GM19397 (cell line): ENCODE results near the gene CELF2.
A peak's percentile ranks its signal among the peaks of the same experiment; 100 is the strongest.

ENCODE experiments used
- ATAC-seq: cut with Tn5 transposase; IDR thresholded peaks from one replicate; pipeline ENCODE4 v1.9.1; 2021; ENCODE audit warnings: mild to moderate bottlenecking, moderate library complexity; ENCODE audit not compliant: unreplicated experiment

CELF2 gene

DNA sequence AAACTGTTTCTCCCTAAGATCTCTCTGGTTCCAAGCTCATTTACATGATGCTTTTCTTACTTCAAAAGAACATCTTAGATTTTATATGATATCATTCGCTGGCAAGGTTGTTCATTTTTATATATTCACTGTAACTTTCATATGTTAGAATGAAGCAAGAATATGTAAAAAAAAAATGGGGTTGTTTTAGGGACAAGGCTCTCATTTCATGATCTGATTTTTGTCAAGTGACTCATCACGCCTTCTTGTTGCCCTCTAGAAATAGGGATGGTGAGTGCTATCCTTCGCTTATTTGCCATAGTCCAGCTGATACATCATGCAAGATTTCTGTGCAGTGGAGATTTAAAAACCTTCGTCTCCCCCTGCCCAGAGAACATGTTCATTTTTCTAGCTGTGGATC is 14.0 kb upstream of the CELF2 start:
- ATAC-seq = no peak

DNA sequence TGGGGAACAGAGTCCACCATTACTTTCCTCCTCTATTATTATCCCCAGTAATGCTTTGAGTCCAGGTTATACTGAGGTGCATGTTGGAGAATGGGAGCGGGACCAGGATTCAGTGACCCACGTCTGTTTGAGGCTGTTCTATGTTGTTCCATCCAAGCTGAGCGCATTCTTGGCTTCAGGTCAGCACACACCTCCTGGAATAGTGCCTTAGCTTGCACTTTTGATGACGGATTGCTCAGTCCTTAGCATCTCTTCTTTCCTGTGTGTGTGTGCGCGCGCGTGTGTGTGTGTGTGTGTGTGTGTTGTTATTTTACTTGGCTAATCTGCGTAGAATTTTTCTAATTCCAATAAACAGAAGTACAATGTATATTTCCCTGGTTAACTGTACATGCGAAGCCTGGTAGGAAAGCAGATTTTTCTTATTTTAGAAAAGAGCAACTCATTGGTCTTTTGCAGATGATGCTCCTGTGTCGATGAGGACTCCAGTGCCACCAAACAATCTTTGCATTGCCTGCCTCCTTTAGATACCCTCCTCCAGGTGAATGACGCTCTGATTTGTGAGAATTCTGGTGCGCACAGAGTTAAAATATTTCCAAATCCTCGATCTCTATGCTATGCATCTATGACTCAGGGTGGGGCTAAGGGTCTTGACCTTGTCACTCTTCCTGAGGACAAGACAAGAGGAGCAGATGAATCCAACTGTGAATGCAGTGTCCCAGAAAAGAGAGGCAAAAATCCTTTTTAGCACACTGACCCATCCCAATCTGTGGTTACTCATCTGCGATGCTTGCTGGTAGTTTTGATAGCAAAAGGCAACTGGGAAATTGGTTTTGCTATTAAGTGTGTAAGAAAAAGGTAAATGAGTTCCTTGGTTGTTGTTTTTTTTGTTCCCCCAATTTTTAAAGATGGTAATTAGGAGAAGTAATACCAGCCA is 13.3 kb upstream of the CELF2 start:
- ATAC-seq = no peak

DNA sequence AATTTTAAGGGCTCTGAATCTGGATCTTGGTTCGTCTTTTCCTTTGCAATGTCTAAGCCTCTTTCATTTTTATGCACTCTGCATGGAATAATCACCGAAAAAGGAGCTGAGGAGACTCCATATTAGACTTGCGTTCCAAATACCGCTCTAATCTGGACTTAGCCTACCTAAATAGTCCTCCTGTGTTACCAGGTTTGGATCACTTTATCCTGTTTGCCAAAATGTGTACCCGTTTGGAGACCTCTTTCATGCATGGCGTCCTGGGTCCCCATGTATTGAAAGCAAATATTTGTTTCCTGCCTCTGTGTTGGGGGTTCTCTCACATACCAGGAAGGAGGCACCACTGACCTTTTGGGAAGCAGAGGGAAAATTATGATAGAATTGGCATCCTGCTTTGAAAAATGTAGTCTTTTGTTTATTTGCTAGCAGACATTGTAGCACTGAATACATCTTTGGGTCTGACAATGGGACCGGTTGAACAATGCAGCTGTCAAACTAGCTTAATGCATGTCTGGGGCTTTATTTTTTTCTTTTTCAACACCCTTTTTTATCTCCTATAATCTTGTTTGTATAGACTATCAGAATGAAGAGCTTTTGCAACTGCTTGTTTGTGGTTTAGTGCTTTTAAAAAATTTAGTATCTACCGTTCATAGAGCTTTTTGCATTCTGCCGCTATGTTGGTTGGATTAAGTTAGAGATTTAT is 11.8 kb upstream of the CELF2 start:
- no peak for ATAC-seq

DNA sequence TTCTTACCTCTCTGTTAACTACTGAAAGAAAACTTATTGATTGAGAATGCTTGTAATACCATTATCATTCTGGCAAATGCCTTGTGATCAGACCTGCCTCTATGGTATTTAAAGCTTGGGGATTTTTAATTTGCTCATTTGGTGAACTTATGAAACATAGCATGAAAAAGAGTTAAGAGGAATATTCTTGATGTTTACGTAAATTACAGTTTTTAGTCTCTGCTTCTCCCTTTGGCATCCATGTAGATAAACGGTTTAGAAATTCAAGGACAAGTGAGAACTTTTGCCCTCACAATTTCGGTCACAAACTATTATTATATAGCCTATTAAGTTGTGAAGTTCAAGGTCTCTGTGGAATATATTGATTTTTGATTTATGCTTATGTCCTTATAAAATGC is 11.2 kb upstream of the CELF2 start:
- no peak for ATAC-seq

DNA sequence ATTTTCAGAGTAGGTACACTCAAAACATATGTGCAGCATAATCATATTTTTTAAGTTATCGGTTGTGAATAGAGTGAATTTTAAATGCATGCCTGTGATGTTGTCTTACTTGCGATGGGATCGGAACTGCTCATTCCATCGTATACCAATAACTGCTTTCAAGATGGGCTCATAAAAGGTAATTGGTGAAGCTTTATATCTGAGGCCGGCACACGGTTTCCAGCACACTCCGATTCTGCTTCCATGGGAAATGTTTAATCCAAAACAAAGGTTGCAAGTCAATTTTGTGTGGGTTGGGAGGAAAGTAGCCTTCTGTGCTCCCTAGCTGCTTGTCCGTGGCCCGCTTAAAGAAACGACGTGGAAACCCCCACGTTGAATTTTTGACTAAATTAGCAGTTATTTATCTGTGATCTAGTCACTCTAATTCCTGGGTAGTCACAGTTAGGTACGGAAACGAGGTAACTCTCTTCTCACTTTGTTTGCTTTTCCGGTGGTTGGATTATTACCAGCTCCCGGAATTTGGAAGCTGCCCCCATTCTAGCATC is 10.1 kb upstream of the CELF2 start:
- no peak for ATAC-seq

DNA sequence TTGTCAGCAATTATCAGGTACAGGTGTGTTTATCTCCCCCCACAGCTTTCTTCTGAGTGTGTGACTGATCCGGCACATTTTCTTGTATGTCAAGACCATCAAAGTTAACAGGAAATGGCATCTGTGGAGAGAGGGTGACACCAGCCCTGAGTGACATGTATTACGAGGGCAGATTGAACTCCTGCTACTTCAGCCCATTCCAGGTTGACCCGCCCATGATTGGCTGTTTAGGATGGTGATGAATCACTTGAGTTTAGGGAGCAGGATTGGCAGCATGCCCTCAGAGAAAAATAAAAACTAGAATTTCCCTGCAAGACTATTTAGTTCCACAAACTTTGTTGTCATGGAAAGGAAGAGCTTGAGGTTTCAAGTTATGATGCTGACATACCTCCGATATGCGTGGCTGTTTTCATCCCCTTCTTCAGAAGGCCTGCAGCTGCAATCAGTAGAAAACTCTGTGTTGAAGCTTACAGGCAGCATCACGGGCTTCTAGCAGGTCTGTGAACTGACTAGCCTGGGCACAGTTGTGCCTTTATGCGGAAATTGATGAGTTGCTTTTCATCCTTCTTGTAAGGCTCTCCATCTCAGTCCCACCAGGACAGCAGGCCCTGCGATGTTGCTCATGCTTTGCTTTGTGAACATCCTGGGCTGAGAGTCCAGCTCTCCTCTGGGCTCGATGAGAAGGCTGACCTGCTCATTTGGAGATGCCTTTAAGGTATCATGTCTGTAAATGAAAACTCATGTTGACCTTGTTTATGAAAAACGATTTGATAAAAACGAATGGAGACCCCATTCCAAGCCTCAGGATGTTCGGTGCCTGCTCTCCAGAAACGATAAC is 8.0 kb upstream of the CELF2 start:
- no peak for ATAC-seq

DNA sequence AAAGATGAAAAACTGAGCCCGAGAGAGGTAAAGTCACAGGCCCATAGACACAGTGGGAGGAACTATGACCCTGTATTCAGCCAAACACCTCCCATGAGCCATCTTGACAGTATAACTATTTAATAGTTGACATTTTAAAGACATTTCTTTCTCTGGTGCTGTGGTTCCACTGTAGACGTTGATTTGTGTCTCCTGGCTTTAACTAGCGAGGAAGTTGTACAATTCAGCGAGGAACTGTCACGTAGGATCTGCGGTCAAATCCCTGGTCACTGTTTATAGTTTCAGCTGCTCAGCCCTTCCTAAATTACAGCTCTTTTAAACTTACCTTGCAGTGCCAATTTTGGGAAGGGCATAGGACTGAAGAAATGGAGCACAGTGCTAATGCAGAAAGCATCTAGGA is 7.1 kb upstream of the CELF2 start:
- ATAC-seq = no peak

DNA sequence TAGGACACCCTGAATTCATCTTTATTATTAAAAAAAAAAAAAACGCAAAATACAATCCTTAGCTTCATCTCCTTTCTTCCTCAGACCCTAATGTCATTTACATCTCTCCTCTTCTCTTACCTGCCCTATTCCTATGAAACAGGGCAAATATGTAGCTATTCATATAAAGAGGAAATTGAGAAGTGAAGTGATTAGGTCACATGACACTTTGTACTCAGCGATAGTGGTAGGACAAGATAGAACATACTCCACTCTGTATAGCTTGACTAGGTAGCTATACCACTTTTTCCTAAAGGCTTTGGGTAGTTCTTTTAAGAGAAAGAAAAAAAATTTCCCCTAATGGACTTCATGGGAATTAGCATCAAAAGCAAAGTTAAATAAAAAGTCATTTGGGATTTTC is 6.2 kb upstream of the CELF2 start:
- no peak for ATAC-seq

DNA sequence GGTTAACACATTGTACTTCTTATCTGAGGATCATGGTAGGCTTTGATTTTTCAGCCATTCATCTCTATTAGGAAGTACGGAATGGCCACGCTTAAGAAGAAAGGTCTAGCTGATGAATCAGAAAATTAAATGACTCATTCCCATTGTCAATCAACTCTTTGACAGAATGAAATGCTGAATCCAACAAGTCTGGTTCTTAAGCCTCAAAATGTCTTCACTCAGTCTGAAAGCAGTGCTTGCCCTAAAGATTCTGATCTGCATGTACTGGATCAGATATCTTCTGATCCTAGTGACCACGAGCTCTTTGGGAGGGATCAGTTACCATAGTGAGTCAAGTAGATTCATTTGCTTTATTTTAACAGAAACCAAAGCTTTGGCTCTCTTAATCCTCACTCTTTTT is 5.7 kb upstream of the CELF2 start:
- ATAC-seq = no peak

DNA sequence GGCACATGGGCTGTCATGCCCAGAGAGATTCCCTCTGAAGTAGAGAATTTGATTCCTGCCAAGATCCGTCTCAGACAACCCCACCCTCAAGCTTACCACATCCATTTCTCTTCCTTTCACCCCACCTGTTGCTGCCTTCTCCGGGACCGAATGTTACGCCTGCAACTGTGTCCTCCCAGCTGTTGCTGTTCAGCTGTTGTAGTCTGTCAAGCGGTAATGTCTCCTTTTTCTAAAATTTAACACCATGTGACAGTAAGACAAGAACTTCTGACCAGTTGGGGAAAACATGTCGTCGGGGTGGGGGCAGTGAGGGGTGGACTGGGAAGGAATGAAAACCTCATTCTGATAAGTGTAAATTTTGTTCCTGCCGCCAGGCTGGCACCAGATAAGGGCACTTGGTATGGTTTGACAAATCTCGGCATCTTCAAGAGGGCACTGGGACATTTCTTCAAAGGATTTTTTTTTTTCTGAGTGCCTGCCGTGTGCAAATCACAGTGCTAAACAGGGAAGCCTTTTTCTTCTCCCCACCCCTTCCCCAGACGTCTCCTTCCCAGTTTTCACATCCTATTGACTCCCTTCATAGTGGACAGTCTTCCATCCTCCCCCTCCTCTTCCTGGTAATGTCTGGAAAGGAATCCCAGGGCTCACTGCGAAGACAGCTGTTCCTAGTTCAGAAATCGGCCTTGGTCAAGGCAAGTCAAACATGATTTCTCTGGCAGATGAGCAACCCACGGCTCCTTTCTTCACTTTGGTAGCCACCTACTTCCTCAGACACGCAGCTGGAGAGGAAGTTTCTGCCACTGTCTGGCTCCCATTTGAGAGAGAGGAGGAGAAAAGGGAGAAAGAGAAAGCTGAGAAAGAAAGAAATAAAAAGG is 5.0 kb upstream of the CELF2 start:
- ATAC-seq = no peak

DNA sequence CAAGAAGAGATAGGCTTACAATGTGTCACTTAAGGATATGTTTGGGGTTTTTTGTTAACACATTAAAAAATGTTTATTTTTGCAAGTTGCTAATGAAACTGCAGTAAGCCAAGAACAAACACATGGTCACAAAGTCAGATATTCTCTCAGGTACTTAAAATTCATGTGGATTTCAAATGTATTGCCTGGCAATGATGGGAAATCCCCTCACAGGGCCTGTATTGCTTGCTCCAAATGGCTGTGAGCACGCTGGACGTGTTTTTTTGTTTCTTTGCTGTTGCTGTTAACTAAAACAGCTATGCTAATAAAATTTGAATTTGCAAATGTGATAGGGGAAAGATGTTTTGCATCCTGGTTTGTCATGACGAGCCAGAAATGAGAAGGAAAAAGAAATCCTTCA is 3.8 kb upstream of the CELF2 start:
- ATAC-seq = no peak

DNA sequence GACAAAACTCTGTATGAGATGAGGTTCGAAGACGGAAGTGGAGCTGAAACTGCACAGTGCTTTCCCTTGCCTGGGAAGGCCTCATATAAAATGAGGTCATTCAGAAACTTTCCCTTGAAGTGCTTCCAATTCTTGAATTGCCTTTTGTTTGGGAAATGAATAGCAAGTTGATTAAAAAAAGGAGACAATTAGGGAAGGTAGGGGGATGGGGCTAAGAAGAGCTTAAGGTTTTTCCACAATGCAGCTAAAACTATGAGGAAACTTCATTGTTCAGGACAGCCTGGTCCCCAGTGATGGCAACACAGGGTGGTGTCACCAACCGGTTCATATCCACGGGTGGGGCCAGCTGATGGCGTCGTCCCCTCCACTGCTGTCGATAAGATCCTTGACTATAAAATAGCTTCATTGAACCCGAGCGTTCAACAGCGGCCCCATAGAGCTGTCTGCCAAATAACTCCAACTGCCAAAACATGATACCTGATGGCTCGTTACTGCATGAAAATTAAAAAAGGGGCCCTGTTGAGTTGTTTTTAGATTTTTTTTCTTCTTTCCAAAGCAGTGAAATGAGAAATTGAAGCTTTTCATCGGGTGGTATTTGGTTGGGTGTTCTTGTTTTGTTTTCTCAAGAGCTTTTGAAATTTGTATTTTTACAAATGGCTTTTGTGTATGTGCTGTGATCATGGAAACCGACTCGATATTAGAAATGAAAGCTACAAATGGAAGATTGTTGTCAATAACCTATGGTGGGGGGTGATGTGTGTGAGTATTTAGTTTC is 2.8 kb upstream of the CELF2 start:
- ATAC-seq = no peak

DNA sequence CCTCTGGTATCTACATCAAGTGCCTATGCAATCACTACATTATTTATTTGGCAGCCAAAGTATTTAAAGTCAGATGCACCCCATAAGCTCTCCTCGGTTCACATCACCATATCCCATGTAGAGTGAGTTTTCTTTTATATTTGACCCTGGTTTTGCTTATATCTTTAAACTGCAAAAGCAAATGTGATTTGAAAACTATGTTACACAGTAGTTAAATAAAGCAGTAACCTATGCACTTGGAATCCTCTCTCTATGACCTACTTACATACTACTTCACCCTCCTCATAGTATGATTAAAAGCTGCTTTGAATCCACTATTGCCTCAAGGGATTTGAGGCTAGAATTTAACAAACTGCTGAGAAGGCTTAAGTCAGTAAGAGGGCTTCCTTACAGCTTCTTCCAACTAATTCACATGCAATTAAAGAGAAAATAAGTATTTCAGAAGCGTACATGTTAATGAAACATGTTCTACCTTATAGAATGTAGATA is 2.2 kb upstream of the CELF2 start:
- ATAC-seq = no peak

DNA sequence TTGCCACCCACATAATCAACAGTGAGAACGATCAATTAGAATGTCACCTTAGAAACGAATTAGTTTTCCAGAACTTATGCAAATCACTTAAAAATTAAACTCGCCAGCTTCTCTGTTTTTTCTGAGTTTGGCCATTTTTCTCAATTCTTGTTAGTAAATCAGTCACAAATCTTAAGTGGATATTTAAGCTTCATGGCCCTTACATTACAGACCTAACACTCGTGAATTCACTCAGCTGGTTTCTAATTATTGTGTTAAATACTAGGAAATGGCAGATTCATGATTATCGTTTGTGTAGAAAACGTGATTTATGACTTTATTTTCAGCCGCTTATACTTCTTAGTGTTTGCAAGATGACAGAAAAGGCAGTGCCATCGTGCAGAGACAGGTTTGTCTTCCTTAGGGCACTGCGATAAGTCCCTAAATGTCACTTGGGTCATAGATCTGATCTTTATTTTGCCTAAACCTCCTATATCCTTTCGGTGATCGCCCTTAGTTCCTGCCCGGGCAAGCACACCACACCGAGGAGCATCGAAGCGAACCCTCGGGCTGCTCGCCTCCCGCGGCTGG is 587 bp upstream of the CELF2 start:
- ATAC-seq = peak; percentile 38

DNA sequence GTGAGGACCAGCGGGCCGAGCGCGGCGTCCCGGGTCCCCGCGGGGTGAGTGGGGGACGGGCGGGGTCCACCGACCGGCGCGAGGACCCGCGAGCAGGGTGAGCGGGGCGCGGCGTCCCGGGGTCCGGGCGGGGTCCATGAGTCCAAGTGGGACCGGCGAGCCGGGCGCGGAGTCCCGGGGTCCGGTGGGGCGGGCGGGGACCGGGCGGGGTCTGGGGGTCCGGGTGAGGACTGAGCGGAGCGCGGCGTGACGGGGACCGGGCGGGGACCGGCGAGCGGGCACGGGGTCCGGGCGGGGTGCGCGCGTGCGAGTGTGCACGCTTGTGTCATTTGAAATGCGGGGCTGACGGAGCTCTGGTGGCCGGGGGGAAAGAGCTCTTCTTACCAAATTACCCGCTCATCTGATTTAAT is 765 bp downstream of the CELF2 start:
- peak; percentile 4 for ATAC-seq

DNA sequence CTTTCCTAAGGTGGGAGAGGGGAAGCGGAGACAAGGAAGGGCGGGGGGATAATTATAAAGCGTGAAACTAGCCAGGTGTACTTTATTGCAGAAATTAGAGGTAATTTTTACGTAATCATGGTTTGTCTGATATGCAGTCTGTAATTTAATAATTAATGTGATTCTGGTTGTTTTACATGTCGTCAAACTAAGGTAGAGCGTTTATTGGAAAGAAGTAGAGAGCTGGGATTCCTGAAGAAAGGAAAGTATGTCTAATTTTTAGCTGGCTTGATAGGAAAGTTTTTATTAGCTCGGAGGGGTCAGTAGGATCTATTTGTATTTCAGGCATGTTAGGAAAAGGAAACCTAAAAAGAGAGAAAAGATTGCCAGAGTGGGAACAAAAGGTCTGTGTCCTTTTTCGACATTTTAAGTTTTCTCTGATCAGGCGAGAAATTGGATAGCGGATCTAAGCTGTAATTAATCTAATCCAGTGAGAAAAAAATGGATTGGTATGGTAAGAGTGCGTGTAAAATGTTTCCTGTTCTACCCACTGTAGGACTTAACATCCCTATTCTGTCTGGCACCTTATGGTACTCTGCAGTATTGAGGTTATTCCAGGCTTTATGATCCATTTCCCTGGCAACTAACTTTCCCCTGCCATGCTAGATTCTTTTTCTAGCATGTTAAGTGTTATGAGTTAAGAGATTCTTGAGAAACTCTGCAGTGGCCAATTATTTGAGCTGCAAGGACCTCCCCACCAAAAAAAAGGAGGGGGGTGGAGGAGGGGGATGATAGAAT is 1.4 kb downstream of the CELF2 start:
- no peak for ATAC-seq

DNA sequence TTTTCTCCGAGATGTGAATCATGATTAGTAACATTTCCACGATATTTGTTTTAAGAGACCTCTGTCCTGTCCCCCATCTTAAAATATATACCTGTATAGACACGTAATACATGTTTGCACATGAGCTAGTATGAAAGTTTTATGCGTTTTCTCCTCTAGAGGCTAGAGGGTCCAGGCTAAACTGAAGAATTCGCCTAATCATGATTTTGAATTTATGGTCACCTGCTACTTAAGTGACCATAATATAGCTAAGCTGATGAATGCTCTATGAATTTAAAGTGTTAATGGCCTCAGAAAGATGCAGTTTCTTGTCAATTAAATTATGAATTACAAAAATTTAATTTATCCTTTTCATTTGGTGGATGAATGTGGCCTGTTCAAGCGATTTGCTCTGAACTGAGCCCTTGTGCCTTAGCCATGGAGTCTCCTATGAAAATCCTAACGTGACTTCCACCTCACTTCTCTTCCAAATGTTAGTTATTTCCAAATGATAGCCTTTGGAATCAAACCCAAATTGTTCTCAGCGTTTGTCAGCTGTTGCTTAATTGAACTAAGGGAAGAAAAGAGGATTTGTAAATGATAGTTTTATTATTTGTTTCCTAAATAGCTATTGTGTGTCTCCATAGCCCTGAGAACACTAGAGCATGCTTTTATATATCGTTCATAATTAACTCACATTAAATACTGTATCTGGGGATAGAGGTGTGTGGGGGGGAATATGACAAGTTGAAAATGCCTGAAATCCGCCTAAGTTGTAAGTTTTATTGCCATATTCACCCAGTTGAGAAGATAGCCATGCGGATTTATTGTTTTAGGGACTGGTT is 2.3 kb downstream of the CELF2 start:
- ATAC-seq = no peak
